Measurements from ENCODE around the gene ITPA.

Gene ITPA

GRCh38 chr20:3229158-3229557 lies 19.9 kb downstream of the ITPA start:
- no peak overlapping the region for H3K4me3 ChIP-seq (ENCODE audit: low read depth, low read length)
- TF ChIP-seq CTCF (IDR thresholded peaks at IDR 0.05; ENCODE audit: low read depth, low read length, missing control alignments), result no peak
- in situ Hi-C loops (cut with HindIII; ENCODE audit: low sequenced_read_pairs), result no loop called here
- DNase-seq (ENCODE audit: low read depth), result no peak

GRCh38 chr20:3229798-3230197 lies 20.5 kb downstream of the ITPA start:
- no peak for DNase-seq (ENCODE audit: low read depth)
- TF ChIP-seq CTCF (IDR thresholded peaks at IDR 0.05; ENCODE audit: low read depth, low read length, missing control alignments), result no peak
- in situ Hi-C loops (cut with HindIII; ENCODE audit: low sequenced_read_pairs), result no loop called here
- H3K4me3 ChIP-seq (ENCODE audit: low read depth, low read length), result no peak overlapping the region

- DNase-seq (ENCODE audit: low read depth), result no peak
- no peak overlapping the region for H3K4me3 ChIP-seq (ENCODE audit: low read depth, low read length)
- no peak for TF ChIP-seq CTCF (IDR thresholded peaks at IDR 0.05; ENCODE audit: low read depth, low read length, missing control alignments)
- in situ Hi-C loops (cut with HindIII; ENCODE audit: low sequenced_read_pairs), result no loop called here
Observed at GRCh38 chr20:3231116-3231515, 21.8 kb downstream of the ITPA start.

GRCh38 chr20:3231889-3232588 lies 22.7 kb downstream of the ITPA start:
- in situ Hi-C loops (cut with HindIII; ENCODE audit: low sequenced_read_pairs), result no loop called here
- DNase-seq (ENCODE audit: low read depth), result no peak
- no peak for TF ChIP-seq CTCF (IDR thresholded peaks at IDR 0.05; ENCODE audit: low read depth, low read length, missing control alignments)
- H3K4me3 ChIP-seq (ENCODE audit: low read depth, low read length), result no peak overlapping the region

- H3K4me3 ChIP-seq (ENCODE audit: low read depth, low read length), result no peak overlapping the region
- no peak for TF ChIP-seq CTCF (IDR thresholded peaks at IDR 0.05; ENCODE audit: low read depth, low read length, missing control alignments)
- no peak for DNase-seq (ENCODE audit: low read depth)
- in situ Hi-C loops (cut with HindIII; ENCODE audit: low sequenced_read_pairs), result no loop called here
Observed at GRCh38 chr20:3233131-3233990, 24.1 kb downstream of the ITPA start.

GRCh38 chr20:3233991-3234498 lies 24.7 kb downstream of the ITPA start:
- TF ChIP-seq CTCF (IDR thresholded peaks at IDR 0.05; ENCODE audit: low read depth, low read length, missing control alignments), result no peak
- no peak overlapping the region for H3K4me3 ChIP-seq (ENCODE audit: low read depth, low read length)
- DNase-seq (ENCODE audit: low read depth), result no peak
- in situ Hi-C loops (cut with HindIII; ENCODE audit: low sequenced_read_pairs), result no loop called here

Data from astrocyte of the cerebellum (primary cell).